BLaER1 treated with 17β-estradiol and CSF1 and Interleukin-3, amounts not matched to agents 10 nM and 100 nM (cell line): ENCODE data around the gene KDELR1.

Experiments
- H3K27ac ChIP-seq, 11 experiments: shearing (Covaris generic); formaldehyde crosslinking; 2 replicates each; pipeline ENCODE4 v1.8.1; 2022
- H3K27me3 ChIP-seq, 11 experiments: shearing (Covaris generic); formaldehyde crosslinking; 2 replicates each; pipeline ENCODE4 v1.8.1; 2022
- H3K36me3 ChIP-seq, 11 experiments: shearing (Covaris generic); formaldehyde crosslinking; 2 replicates each; pipeline ENCODE4 v1.8.1; 2022
- H3K4me1 ChIP-seq, 10 experiments: shearing (Covaris generic); formaldehyde crosslinking; 2 replicates each; pipeline ENCODE4 v1.8.1; 2022
- H3K4me2 ChIP-seq, 11 experiments: shearing (Covaris generic); formaldehyde crosslinking; 2 replicates each; pipeline ENCODE4 v1.8.1; 2022
- H3K4me3 ChIP-seq, 10 experiments: shearing (Covaris generic); formaldehyde crosslinking; 2 replicates each; pipeline ENCODE4 v1.8.1; 2022
- H3K9ac ChIP-seq, 11 experiments: shearing (Covaris generic); formaldehyde crosslinking; 2 replicates each; pipeline ENCODE4 v1.8.1; 2022
- H3K9me3 ChIP-seq, 11 experiments: shearing (Covaris generic); formaldehyde crosslinking; replicated peaks in 1 of 11; 2 replicates each; pipeline ENCODE4 v1.8.1; 2022
- H4K20me1 ChIP-seq, 11 experiments: shearing (Covaris generic); formaldehyde crosslinking; 2 replicates each; pipeline ENCODE4 v1.8.1; 2022
- Cebpa-rat ChIP-seq, 11 experiments: shearing (Covaris generic); IDR thresholded peaks; 2 replicates each; pipeline ENCODE4 v1.8.1; 2022

Gene KDELR1

DNA sequence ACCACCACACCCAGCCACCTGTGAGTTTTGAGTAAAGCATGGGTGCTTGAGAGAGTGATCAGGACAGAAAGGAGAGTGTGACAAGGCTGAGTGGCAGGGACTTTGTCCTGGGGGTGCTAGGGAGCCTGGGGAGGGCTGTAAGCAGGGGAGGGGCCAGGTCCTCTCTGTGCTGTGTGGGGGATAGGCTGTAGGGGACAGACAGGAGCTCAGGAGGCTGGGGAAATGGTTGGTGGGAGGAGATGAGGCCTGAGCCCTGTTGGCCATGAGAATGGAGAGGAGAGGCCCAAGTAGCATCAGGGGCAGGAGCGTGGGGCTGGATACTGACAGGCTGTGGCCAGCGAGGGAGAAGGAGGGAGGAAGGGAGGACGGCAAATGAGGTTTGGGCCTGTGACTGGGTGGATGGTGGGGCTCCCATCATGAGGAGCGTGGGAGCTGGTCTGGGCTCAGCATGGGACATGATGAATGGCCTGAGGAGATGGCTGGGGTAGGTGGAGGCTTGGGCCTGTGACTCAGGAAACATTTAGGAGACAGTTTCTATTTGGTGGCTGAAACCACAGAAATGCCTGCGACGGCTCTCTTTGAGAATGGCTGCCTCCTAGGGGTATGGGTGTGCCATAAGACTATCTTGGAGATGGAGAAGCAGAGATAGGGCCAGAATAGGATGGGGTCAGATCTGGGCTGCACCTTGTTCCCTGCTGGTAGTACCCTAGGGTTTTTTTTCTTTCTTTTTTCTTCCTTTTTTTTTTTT is 27.1 kb upstream of the KDELR1 start:
- H3K4me1 ChIP-seq, result peaks cover 37 to 65% (median 58%) of the 10 kb centered on the region in 10 experiments
- H3K36me3 ChIP-seq, result no peaks in the 10 kb centered on the region
- peak overlapping the region in 9 of 10 experiments; percentile 28 to 62 (median 48); a peak in 13 of 20 replicates for H3K4me3 ChIP-seq
- H4K20me1 ChIP-seq, result no peaks in the 10 kb centered on the region; a peak in 1 of 22 replicates
- H3K9me3 ChIP-seq, result no peaks in the 10 kb centered on the region
- peak overlapping the region; percentile 59 to 85 (median 76) for H3K4me2 ChIP-seq
- peak overlapping the region; percentile 17 to 73 (median 63); a peak in 20 of 22 replicates for H3K27ac ChIP-seq
- peaks cover 13 to 27% (median 21%) of the 10 kb centered on the region in 11 experiments for H3K27me3 ChIP-seq
- TF ChIP-seq Cebpa-rat (IDR thresholded peaks at IDR 0.05), result no peak
- peak overlapping the region; percentile 37 to 70 (median 57); a peak in 19 of 22 replicates for H3K9ac ChIP-seq

DNA sequence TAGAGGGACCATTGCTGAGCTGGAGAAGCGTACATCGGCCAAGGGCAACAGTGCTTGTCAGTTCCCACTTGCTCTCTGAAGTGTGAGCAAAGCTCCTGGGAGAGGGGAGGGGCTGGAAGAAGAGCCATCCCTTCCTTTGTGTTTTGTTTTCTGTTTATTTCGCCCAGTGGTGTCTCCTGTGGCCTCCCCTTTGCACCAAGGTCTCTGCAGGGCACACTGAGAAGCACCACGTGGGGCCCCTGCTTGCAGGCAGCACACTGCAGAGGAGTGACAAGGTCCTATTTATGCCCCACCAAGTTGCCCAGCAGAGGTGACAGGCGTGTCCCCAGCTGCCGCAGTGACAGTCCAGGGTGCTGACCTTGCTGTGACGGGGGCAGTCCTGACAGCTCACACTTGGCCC is 26.1 kb upstream of the KDELR1 start:
- Histone ChIP-seq H4K20me1 (no peaks in the 10 kb centered on the region; a peak in 1 of 22 replicates), H3K4me2 (peak overlapping the region; percentile 29 to 77 (median 70); a peak in 21 of 22 replicates), H3K36me3 (no peaks in the 10 kb centered on the region), H3K9ac (peak overlapping the region in 5 of 11 experiments; percentile 6 to 26 (median 11); a peak in 5 of 22 replicates), H3K4me3 (no peak overlapping the region), H3K4me1 (peaks cover 37 to 66% (median 59%) of the 10 kb centered on the region in 10 experiments), H3K27me3 (peaks cover 13 to 30% (median 21%) of the 10 kb centered on the region in 11 experiments), H3K27ac (peak overlapping the region in 4 of 11 experiments; percentile 12 to 37 (median 20); a peak in 4 of 22 replicates), H3K9me3 (no peaks in the 10 kb centered on the region)
- TF ChIP-seq Cebpa-rat (IDR thresholded peaks at IDR 0.05), result no peak

DNA sequence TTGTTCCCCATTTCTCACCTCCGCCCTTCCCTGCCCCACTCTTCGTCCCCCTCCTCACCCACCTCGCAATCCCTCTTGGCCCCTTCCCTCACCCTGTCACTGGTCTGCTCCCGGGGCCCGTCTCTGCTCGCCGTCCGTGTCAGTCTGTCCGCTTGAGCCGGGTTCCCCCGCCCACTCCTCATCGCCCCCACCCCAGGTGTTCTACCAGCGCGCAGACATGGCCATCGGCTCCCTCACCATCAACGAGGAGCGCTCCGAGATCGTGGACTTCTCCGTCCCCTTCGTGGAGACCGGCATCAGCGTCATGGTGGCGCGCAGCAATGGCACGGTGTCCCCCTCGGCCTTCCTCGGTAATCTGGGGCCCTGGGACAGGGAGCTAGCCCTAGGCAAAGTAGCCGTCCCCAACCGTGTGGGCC is 24.5 kb upstream of the KDELR1 start:
- peak overlapping the region; percentile 53 to 72 (median 68) for H3K4me2 ChIP-seq
- H3K9ac ChIP-seq, result no peak overlapping the region
- H3K27ac ChIP-seq, result no peak overlapping the region

DNA sequence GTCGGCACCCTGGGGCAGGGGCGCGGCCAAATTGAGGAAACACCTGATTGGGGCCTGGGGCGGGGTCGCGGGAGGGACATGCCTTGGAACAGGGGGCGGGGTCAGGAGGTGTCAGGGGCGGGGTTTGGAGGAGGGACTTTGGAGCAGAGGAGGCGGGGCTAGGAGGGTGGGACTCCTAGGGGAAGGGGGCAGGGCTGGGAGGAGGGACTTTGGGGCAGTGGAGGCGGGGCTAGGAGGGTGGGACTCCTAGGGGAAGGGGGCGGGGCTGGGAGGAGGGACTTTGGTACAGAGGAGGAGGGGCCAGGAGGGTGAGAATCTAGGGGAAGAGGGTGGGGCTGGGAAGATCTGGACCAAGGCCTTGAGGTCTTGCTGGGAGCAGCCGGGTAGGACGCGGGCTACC is 24.0 kb upstream of the KDELR1 start:
- no peaks in the 10 kb centered on the region for H3K36me3 ChIP-seq
- no peaks in the 10 kb centered on the region; a peak in 1 of 22 replicates for H4K20me1 ChIP-seq
- no peak for TF ChIP-seq Cebpa-rat (IDR thresholded peaks at IDR 0.05)
- no peaks in the 10 kb centered on the region for H3K9me3 ChIP-seq
- H3K4me2 ChIP-seq, result peak overlapping the region; percentile 73 to 88 (median 83)
- no peak overlapping the region for H3K27ac ChIP-seq
- H3K27me3 ChIP-seq, result peaks cover 13 to 30% (median 21%) of the 10 kb centered on the region in 11 experiments
- peak overlapping the region in 7 of 10 experiments; percentile 32 to 51 (median 43); a peak in 11 of 20 replicates for H3K4me3 ChIP-seq
- no peak overlapping the region for H3K9ac ChIP-seq
- peaks cover 37 to 60% (median 54%) of the 10 kb centered on the region in 10 experiments for H3K4me1 ChIP-seq

More for the DNA sequence above, 24.5 kb upstream of the KDELR1 start:
- H3K36me3 ChIP-seq, result no peaks in the 10 kb centered on the region
- no peak for TF ChIP-seq Cebpa-rat (IDR thresholded peaks at IDR 0.05)
- H3K9me3 ChIP-seq, result no peaks in the 10 kb centered on the region
- H3K4me1 ChIP-seq, result peaks cover 37 to 60% (median 54%) of the 10 kb centered on the region in 10 experiments
- H4K20me1 ChIP-seq, result no peaks in the 10 kb centered on the region; a peak in 1 of 22 replicates
- peaks cover 13 to 30% (median 21%) of the 10 kb centered on the region in 11 experiments for H3K27me3 ChIP-seq
- peak overlapping the region in 3 of 10 experiments; percentile 28 to 42 (median 41); a peak in 3 of 20 replicates for H3K4me3 ChIP-seq

DNA sequence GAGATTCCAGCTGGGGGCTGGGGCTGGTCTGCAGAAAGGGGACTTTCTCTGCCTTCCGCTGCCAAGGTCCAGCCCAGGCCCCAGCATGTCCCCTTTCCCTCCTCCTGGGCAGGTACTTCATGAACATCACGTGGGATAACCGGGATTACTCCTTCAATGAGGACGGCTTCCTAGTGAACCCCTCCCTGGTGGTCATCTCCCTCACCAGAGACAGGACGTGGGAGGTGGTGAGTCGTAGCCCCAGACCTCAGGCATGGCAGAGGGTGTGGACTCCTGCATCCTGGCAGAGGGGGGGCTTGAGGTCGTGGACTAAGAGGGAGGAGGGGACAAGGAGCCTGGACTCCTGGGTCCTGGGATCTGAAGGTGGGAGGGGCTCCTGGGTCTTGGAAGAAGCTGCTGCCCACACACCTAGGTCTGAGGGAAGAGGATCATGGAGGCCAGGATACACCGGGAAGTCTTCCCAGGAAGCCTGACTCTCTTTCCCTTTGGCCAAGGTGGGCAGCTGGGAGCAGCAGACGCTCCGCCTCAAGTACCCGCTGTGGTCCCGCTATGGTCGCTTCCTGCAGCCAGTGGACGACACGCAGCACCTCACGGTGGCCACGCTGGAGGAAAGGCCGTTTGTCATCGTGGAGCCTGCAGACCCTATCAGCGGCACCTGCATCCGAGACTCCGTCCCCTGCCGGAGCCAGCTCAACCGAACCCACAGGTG is 22.7 kb upstream of the KDELR1 start:
- Histone ChIP-seq H3K27ac (no peak overlapping the region; a peak in 1 of 22 replicates), H3K4me3 (peak overlapping the region in 3 of 10 experiments; percentile 14 to 51 (median 22); a peak in 2 of 20 replicates)

DNA sequence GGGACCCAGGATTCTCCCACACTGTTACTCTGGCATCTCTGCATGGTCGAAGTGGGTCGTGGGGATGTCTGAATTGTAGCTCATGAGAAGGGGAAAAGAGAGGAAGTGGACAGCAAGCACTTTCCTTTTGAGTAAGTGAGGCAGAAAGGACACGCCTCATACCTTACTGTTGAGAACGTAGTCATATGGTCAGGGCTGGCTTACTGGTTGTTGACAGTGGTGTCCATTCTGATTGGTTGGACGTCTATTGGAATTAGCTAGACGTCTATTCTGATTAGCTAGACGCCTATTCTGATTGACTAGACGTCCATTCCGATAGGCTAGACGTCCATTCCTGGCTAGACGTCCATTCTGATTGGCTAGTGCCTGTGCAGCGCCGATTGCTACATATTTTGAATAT is 14.5 kb upstream of the KDELR1 start:
- Histone ChIP-seq H3K36me3 (no peaks in the 10 kb centered on the region), H4K20me1 (no peaks in the 10 kb centered on the region), H3K9me3 (0 out of 22 replicates have a peak, but pooled peaks cover 0 to 6% (median 0%) of the 10 kb centered on the region in 11 experiments), H3K27me3 (0 out of 22 replicates have a peak, but pooled peaks cover 0 to 4% (median 0%) of the 10 kb centered on the region in 11 experiments), H3K27ac (no peak overlapping the region), H3K4me2 (peak overlapping the region in 3 of 11 experiments; percentile 6 to 13 (median 8); a peak in 4 of 22 replicates), H3K4me3 (no peak overlapping the region), H3K4me1 (peaks cover 5 to 20% (median 8%) of the 10 kb centered on the region in 10 experiments; a peak in 15 of 20 replicates), H3K9ac (no peak overlapping the region)
- TF ChIP-seq Cebpa-rat (IDR thresholded peaks at IDR 0.05), result no peak

More for the DNA sequence above, 22.7 kb upstream of the KDELR1 start:
- Histone ChIP-seq H3K27me3 (peaks cover 13 to 30% (median 21%) of the 10 kb centered on the region in 11 experiments), H3K9ac (peak overlapping the region in 1 of 11 experiments; percentile 33; a peak in 1 of 22 replicates), H4K20me1 (no peaks in the 10 kb centered on the region; a peak in 1 of 22 replicates), H3K4me1 (peaks cover 36 to 55% (median 51%) of the 10 kb centered on the region in 10 experiments), H3K36me3 (no peaks in the 10 kb centered on the region), H3K4me2 (peak overlapping the region; percentile 73 to 88 (median 83)), H3K9me3 (no peaks in the 10 kb centered on the region)
- no peak for TF ChIP-seq Cebpa-rat (IDR thresholded peaks at IDR 0.05)

DNA sequence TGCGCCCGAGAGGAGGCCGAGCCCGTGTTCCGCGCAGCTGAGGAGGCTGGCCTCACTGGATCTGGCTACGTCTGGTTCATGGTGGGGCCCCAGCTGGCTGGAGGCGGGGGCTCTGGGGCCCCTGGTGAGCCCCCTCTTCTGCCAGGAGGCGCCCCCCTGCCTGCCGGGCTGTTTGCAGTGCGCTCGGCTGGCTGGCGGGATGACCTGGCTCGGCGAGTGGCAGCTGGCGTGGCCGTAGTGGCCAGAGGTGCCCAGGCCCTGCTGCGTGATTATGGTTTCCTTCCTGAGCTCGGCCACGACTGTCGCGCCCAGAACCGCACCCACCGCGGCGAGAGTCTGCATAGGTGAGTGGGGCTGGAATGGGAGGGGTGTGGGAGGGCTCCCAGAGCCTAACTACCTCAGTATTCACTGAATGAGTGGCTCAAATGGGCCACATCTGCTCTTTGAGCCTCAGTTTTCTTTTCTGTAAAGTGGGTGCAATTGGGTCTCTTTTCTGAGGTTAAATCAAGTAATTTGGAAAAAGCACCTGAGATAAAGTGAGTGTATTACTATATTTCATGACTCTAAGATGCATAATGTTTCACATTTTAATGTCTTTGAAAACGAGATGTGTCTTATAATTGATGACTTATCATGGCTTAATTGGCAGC is 13.8 kb upstream of the KDELR1 start:
- Histone ChIP-seq H3K4me2 (no peak overlapping the region), H3K36me3 (no peaks in the 10 kb centered on the region), H4K20me1 (no peaks in the 10 kb centered on the region), H3K9me3 (peaks cover 0 to 6% (median 0%) of the 10 kb centered on the region in 11 experiments; a peak in 8 of 22 replicates), H3K27ac (no peak overlapping the region), H3K4me3 (no peak overlapping the region), H3K27me3 (peaks cover 0 to 7% (median 2%) of the 10 kb centered on the region in 11 experiments; a peak in 10 of 22 replicates), H3K9ac (no peak overlapping the region), H3K4me1 (peaks cover 5 to 25% (median 12%) of the 10 kb centered on the region in 10 experiments; a peak in 16 of 20 replicates)
- TF ChIP-seq Cebpa-rat (IDR thresholded peaks at IDR 0.05), result no peak

DNA sequence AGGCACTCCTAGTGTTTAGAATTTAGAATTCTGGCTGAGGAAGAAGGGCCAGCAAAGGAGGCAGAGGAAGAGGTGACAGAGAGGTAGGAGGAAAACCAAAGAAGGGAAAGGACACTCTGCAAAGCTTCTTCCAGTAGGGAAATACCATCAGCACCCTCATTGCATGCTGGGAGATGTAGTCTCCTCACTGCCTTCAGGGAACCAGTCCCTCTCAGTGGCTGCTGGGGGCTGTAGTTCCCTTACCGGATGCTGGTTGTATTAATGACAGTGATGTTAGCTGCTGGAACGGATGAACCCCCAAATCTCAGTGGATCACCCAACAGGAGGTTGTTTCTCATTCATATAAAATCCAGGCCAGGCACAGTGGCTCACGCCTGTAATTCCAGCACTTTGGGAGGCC is 12.3 kb upstream of the KDELR1 start:
- TF ChIP-seq Cebpa-rat (IDR thresholded peaks at IDR 0.05), result no peak
- peaks cover 5 to 33% (median 15%) of the 10 kb centered on the region in 10 experiments; a peak in 18 of 20 replicates for H3K4me1 ChIP-seq
- no peak overlapping the region for H3K9ac ChIP-seq
- peaks cover 0 to 13% (median 7%) of the 10 kb centered on the region in 11 experiments; a peak in 14 of 22 replicates for H3K9me3 ChIP-seq
- H3K27me3 ChIP-seq, result peaks cover 9 to 22% (median 16%) of the 10 kb centered on the region in 11 experiments
- no peak overlapping the region for H3K4me3 ChIP-seq
- no peak overlapping the region for H3K27ac ChIP-seq
- no peaks in the 10 kb centered on the region for H4K20me1 ChIP-seq
- H3K36me3 ChIP-seq, result no peaks in the 10 kb centered on the region
- H3K4me2 ChIP-seq, result peak overlapping the region in 4 of 11 experiments; percentile 4 to 33 (median 17); a peak in 4 of 22 replicates
